NCI-H82 treated with DMSO at 0.1 percent for 48 hours (cell line): Measurements from ENCODE around the gene KRTAP29-1.
"Not testable (repeated sequence)": the region's sequence is repeated elsewhere in the genome, so short reads cannot be mapped to it uniquely, and the experiment has no call there.

Experiments used
- DNase-seq: peaks from one replicate; lab custom pipeline; 2025; ENCODE audit not compliant: unreplicated experiment; lab: John Stamatoyannopoulos, UW

The KRTAP29-1 gene

GRCh38 chr17:41301204-41301790, 1.4 kb downstream of the KRTAP29-1 start:
- DNase-seq = no peak

- no peak for DNase-seq
These were observed 4.1 kb downstream of the KRTAP29-1 start for GRCh38 chr17:41298458-41299135.

GRCh38 chr17:41296846-41297245, 5.8 kb downstream of the KRTAP29-1 start:
- DNase-seq = no peak

- no peak for DNase-seq
These were observed 8.6 kb downstream of the KRTAP29-1 start for GRCh38 chr17:41294016-41294415.

- no peak for DNase-seq
These were observed 15.6 kb downstream of the KRTAP29-1 start for GRCh38 chr17:41287050-41287449.

- DNase-seq = no peak
These were observed 18.1 kb downstream of the KRTAP29-1 start for GRCh38 chr17:41284546-41284945.

- no peak for DNase-seq
These were observed 18.6 kb downstream of the KRTAP29-1 start for GRCh38 chr17:41284043-41284442.

GRCh38 chr17:41278176-41278955, 24.3 kb downstream of the KRTAP29-1 start:
- no peak for DNase-seq

GRCh38 chr17:41275648-41276190, 26.9 kb downstream of the KRTAP29-1 start, which contains the start of gene KRTAP9-7:
KRTAP9-7 (plus strand) TSS chr17:41275698; CDS start chr17:41275698, 0 bp downstream.
- DNase-seq = not testable (repeated sequence)

GRCh38 chr17:41271858-41272257, 30.8 kb downstream of the KRTAP29-1 start:
- DNase-seq = no peak

- DNase-seq = not testable (repeated sequence)
These were observed 31.3 kb downstream of the KRTAP29-1 start for GRCh38 chr17:41271323-41271722.

GRCh38 chr17:41267711-41268110, 34.9 kb downstream of the KRTAP29-1 start:
- no peak for DNase-seq

- no peak for DNase-seq
These were observed 37.6 kb downstream of the KRTAP29-1 start, which contains the start of gene KRTAP9-6 for GRCh38 chr17:41265078-41265477. KRTAP9-6 (plus strand) TSS chr17:41265378; CDS start chr17:41265378, 0 bp downstream.

- no peak for DNase-seq
These were observed 38.1 kb downstream of the KRTAP29-1 start for GRCh38 chr17:41264599-41264998.

GRCh38 chr17:41263212-41263611, 39.4 kb downstream of the KRTAP29-1 start:
- no peak for DNase-seq

- DNase-seq = no peak
These were observed 44.2 kb downstream of the KRTAP29-1 start for GRCh38 chr17:41258406-41258805.

GRCh38 chr17:41256291-41256685, 46.4 kb downstream of the KRTAP29-1 start:
- no peak for DNase-seq

- not testable (repeated sequence) for DNase-seq
These were observed 47.0 kb downstream of the KRTAP29-1 start, which contains the start of gene KRTAP9-9 for GRCh38 chr17:41255381-41256290. KRTAP9-9 (plus strand) TSS chr17:41255384.

GRCh38 chr17:41254861-41255260, 47.8 kb downstream of the KRTAP29-1 start:
- no peak for DNase-seq
